HG03439 (cell line): ENCODE results near the gene PDE4A.

Experiments used
- ATAC-seq: cut with Tn5 transposase; IDR thresholded peaks from one replicate; pipeline ENCODE4 v1.9.1; 2021; ENCODE audit warnings: mild to moderate bottlenecking, moderate library complexity; ENCODE audit not compliant: unreplicated experiment

Gene PDE4A

DNA sequence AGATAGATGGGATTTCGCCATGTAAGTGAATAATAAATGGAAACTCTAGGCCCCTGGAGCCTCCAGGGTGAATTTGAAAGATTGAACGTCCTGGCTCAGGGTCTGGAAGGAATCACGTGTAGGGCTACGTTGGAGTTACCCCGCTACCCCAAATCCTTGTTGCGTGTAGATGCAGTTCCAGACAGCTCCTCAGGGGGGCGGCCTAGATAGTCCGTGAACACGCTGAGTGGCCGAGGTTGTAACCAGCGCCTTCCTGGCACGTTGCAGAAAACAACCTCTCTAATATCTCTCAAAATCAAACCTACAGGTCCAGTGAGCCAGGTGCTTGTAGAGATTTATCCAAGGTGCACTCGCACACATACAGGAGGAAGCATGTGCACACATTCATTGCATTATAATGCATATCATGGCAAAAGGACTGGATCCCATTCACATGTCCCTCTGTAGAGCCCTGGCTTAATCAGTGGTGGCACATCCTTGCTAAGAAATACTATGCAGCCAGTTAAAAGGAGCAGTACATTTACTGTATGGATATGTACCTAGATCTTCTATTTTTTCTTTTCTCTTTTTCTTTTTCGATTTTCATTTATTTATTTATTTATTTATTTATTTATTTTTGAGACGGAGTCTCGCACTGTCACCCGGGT is 85.4 kb downstream of the PDE4A start:
- ATAC-seq = no peak

- ATAC-seq = no peak
Measured at GRCh38 chr19:10508036-10508435, 87.7 kb downstream of the PDE4A start.

GRCh38 chr19:10508707-10509106 is 88.4 kb downstream of the PDE4A start:
- no peak for ATAC-seq

DNA sequence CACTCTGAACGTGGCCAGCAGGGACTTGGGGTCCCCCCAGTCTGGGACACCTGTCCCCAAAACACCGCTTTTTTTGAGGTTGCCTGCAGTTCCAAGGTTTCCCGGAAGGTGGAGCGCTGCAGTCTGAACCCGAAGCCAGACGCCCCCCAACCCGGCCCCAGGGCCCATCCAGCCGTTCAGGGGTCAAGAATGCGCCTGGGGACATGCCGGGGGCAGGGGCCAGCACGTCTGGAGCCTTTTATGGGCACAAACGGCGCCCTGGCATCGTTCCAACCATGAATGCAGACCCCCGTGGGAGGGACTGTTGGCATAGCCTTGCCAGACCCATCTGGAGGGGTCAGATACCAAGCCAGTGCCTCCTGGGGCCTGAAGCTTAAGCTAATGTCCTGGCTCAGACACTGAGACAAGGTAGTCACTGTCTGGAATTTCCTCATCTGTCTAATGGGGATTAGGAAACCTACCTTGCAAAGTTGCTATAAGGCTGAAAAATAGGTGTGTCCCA is 90.0 kb downstream of the PDE4A start:
- no peak for ATAC-seq

- ATAC-seq = no peak
Measured at GRCh38 chr19:10513223-10513622, 92.9 kb downstream of the PDE4A start.

- ATAC-seq = no peak
Measured at GRCh38 chr19:10514211-10515145, 94.1 kb downstream of the PDE4A start.

DNA sequence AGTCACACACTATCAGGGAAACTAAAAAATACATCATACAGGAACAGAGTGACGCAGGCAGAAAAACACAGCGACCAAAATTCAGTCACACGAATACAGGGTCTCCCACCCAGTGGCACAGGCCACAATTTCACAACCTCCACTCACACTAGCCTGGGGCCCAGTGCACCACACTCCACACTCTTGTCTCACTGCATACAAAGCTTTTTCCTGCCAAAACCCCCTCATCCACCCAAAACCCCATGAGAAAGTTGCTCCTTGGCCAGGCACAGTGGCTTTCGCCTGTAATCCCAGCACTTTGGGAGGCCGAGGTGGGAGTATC is 95.7 kb downstream of the PDE4A start:
- no peak for ATAC-seq

DNA sequence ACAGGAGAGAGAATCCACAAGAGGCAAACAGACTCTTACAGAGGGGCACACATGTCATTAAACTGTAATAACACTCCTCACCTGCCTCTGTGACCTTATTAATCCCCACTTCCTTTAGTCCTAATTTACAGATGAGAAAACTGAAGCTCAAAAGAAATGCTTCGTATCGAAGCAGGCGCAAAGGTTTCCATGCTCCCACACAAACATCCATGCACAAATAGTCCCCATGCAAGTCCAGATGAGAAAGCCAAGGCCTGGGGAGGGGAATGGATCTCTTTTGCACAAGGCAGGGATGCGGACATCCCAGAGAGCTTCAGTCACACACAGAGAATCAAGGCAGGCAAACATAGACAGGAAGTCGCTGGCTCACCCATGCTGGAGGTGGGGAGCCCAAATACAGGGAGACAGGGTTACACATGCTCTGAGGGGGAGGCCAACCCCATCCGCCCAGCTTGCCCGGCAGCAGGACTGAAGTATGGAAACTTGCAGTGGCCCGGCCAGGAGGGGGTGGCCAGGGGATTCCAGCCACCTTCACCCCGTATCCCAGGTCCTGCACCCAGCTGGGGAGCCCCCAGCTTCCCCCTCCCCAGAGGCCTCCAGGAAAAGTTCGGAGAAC is 96.4 kb downstream of the PDE4A start:
- no peak for ATAC-seq

GRCh38 chr19:10517361-10517759 is 97.0 kb downstream of the PDE4A start, which contains the start of gene S1PR5:
Gene S1PR5 (minus strand): TSS chr19:10517447. CDS start chr19:10515011, 2,436 bp downstream.
- ATAC-seq = no peak

DNA sequence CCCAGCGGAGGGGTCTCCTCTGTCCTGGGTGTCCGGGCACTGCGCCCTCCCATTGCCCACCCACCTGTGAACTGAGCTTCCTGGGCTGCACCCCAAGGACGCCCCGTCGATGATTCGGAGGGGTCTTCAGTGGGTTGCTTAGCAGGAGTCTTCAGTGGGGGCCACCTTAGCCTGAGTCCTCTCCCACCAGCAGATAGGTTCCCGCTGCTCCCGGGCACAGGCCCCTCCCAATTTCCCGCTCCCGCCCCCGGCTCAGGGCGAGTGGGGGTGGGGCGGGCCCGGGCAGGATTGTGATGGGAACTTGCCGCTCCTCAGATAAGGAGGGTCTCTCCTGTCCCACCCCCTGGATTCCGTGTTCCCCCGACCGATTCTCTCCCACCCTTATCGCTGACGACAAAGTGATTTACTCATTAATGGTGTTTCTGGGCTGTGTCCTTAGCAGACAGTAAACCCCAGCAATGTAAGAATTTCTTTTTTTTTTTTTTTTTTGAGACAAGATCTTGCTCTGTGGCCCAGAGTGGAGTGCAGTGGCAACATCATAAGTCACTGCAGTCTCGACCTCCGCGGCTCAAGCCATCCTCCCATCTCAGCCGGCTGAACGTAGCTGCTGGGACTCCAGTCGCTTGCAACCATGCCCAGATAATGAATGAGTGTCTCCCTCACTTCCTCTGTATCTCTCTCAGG is 97.6 kb downstream of the PDE4A start:
- no peak for ATAC-seq

DNA sequence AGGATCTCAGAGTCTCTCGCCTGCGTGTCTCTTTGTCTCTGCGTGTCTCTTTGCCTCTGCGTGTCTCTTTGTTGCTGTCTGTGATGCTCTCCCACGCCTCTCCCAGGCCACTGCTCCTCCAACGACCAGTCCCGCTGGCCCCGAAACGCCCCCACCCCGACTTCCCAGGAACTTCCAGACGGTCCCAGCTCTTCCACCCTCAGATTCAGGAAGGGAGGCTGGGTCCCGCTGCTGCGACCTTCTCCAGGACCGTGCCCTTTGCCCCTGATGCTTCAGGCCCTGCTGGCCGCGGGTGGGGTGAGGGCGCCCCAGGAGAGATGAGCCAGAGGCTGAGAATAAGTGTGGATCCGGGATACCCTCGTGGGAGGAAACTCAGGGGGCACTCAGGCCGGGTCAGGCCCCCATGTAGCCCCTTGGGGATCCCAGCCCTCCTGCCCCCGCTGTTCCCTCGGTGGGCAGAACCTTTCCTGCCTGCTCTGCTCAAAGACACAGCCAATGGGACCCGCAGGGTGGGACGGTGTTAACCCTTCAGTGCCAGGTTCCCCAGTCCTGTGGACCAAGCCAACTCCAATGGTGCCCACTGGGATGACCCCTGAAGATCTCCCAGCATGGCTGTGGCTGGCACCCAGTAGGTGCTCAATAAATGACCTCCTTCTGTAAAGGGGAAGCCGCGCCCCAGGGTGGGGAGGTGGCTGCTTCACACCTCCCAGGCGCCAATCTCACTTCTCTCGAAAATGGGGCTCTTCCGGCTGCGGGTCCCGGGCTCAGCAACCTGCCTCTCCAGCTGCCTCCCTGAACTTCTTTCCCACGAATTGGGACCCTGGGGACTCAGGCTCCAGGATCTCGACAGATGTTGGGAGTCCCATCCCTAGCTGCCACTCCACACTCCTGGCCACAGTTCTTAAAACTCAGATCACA is 98.4 kb downstream of the PDE4A start:
- no peak for ATAC-seq
